SK-N-SH treated with all-trans-retinoic acid at 6 μM for 48 hours (cell line): ENCODE data around the gene KIAA0825.

Experiments used
- ARNTL ChIP-seq: fragments of 450-650 bp; formaldehyde crosslinking; IDR thresholded peaks from 2 replicates; pipeline ENCODE4 v1.5.0; 2020; ENCODE audit warnings: low read depth, mild to moderate bottlenecking, moderate library complexity, borderline replicate concordance
- CREB5 ChIP-seq: fragments of 250-450 bp; sonication (Bioruptor Pico); IDR thresholded peaks from 2 replicates; pipeline ENCODE4 v1.5.1; 2020; ENCODE audit warnings: low read depth, mild to moderate bottlenecking, moderate library complexity
- ESRRG ChIP-seq: fragments of 250-450 bp; sonication (Bioruptor Pico); IDR thresholded peaks from 2 replicates; pipeline ENCODE4 v1.6.1; 2021; ENCODE audit warnings: mild to moderate bottlenecking
- GLIS3 ChIP-seq: fragments of 250-450 bp; sonication (Bioruptor Pico); IDR thresholded peaks from 2 replicates; pipeline ENCODE4 v1.5.0; 2020; ENCODE audit warnings: mild to moderate bottlenecking, moderate library complexity
- PATZ1 ChIP-seq: fragments of 250-450 bp; sonication (Bioruptor Pico); IDR thresholded peaks from 2 replicates; pipeline ENCODE4 v1.8.0; 2020; ENCODE audit warnings: mild to moderate bottlenecking, moderate library complexity, borderline replicate concordance
- PPARA ChIP-seq: fragments of 250-450 bp; sonication (Bioruptor Pico); IDR thresholded peaks from 2 replicates; pipeline ENCODE4 v1.5.0; 2020; ENCODE audit warnings: mild to moderate bottlenecking, borderline replicate concordance
- RARB ChIP-seq: fragments of 250-450 bp; sonication (Bioruptor Pico); IDR thresholded peaks from 2 replicates; pipeline ENCODE4 v1.8.0; 2021; ENCODE audit warnings: mild to moderate bottlenecking, moderate library complexity
- TCF4 ChIP-seq: fragments of 250-450 bp; sonication (Bioruptor Pico); IDR thresholded peaks from 2 replicates; pipeline ENCODE4 v1.8.0; 2021; ENCODE audit warnings: mild to moderate bottlenecking, moderate library complexity, borderline replicate concordance
- ZFP30 ChIP-seq: fragments of 450-650 bp; formaldehyde crosslinking; IDR thresholded peaks from 2 replicates; pipeline ENCODE4 v1.5.0; 2022; ENCODE audit warnings: mild to moderate bottlenecking, moderate library complexity
- ZNF8 ChIP-seq: fragments of 450-650 bp; formaldehyde crosslinking; IDR thresholded peaks from 2 replicates; pipeline ENCODE4 v1.5.0; 2020; ENCODE audit warnings: mild to moderate bottlenecking, moderate library complexity

- TF ChIP-seq CREB5 (CRISPR knock-in tag) (no peak), PATZ1 (CRISPR knock-in tag) (no peak), ESRRG (CRISPR knock-in tag) (no peak), ZFP30 (CRISPR knock-in tag) (no peak), ZNF8 (CRISPR knock-in tag) (no peak), GLIS3 (CRISPR knock-in tag) (no peak), ARNTL (CRISPR knock-in tag) (no peak), RARB (no peak), TCF4 (no peak), PPARA (no peak)
These were observed 211.4 kb downstream of the KIAA0825 start for GRCh38 chr5:94407023-94407422.
